K562 (cell line): ENCODE data around the gene NDOR1. TPM values are rescaled to one million over a fixed set of nuclear protein-coding genes. Genes with fewer than 3 reads are reported as not detected.

ENCODE experiments used
- CHD7 ChIP-seq: fragments of 200-600 bp; sonication (generic); IDR thresholded peaks from one replicate; pipeline ENCODE4 v1.6.1; 2012; ENCODE audit warnings: mild to moderate bottlenecking, low read depth, low read length, inconsistent platforms
- DDX20 ChIP-seq: fragments of 450-650 bp; IDR thresholded peaks from 2 replicates; pipeline ENCODE4 v1.6.1; 2016; ENCODE audit warnings: missing genetic modification characterization, low read depth, mild to moderate bottlenecking, missing compliant biosample characterization, moderate library complexity
- ETV6 ChIP-seq, 3 experiments: fragments of 150-350 bp in 1 of 3; sonication (generic) in 1 of 3; formaldehyde crosslinking in 1 of 3; IDR thresholded peaks; 2 replicates each; pipeline versions ENCODE4 v1.6.1 to v1.8.0; 2014 to 2022; ENCODE audit warnings: borderline replicate concordance in 2 of 3, low read depth in 2 of 3, antibody characterized with exemption in 1 of 3, low read length in 1 of 3, mild to moderate bottlenecking in 1 of 3, missing genetic modification reagents in 1 of 3
- GATAD2B ChIP-seq: fragments of 450-650 bp; IDR thresholded peaks from 2 replicates; pipeline ENCODE4 v1.6.1; 2017; ENCODE audit warnings: mild to moderate bottlenecking, borderline replicate concordance
- NKRF ChIP-seq: fragments of 450-650 bp; IDR thresholded peaks from 2 replicates; pipeline ENCODE4 v1.6.1; 2016; ENCODE audit warnings: borderline replicate concordance
- NR2F6 ChIP-seq: fragments of 450-650 bp; formaldehyde crosslinking; IDR thresholded peaks from 2 replicates; pipeline ENCODE4 v1.4.0; 2020; ENCODE audit warnings: mild to moderate bottlenecking
- NRF1 ChIP-seq, 2 experiments: fragments of 450-650 bp; IDR thresholded peaks in 1 of 2; conservative IDR thresholded peaks in 1 of 2; 2 replicates each; pipeline ENCODE4 v1.6.1; 2014; ENCODE audit warnings: mild to moderate bottlenecking in 2 of 2
- PHF21A ChIP-seq: fragments of 450-650 bp; IDR thresholded peaks from 2 replicates; pipeline ENCODE4 v1.6.1; 2017; ENCODE audit warnings: low read depth, borderline replicate concordance
- POLR2A ChIP-seq: fragments of 450-650 bp; conservative IDR thresholded peaks from 2 replicates; pipeline ENCODE4 v1.6.1; 2016
- RBM22 ChIP-seq: fragments of 200-400 bp; formaldehyde crosslinking; IDR thresholded peaks from 2 replicates; pipeline ENCODE4 v1.6.1; 2018; ENCODE audit warnings: low read length, low read depth; ENCODE audit not compliant: poor library complexity, severe bottlenecking
- ZC3H11A ChIP-seq: IDR thresholded peaks from 2 replicates; pipeline ENCODE4 v1.6.1; 2012; ENCODE audit warnings: low read depth, low read length, improper control_type of control experiment
- ZFPM2 ChIP-seq: fragments of 250-450 bp; sonication (Bioruptor Pico); IDR thresholded peaks from 2 replicates; pipeline ENCODE4 v1.5.1; 2022; ENCODE audit warnings: mild to moderate bottlenecking
- ZNF589 ChIP-seq: fragments of 200-800 bp; sonication (Bioruptor generic); IDR thresholded peaks from 2 replicates; pipeline ENCODE4 v1.6.1; 2016; ENCODE audit warnings: low read depth, missing genetic modification characterization, missing compliant biosample characterization
- polyA plus RNA-seq, 8 experiments: library from polyadenylated mRNA; depleted of rRNA in 4 of 8; stranded (reverse) in 5 of 8; unstranded in 3 of 8; fragments of >200 nt; fragmentation: Nextera tagmentation in 2 of 8; fragmentation: Illumina TruSeq in 1 of 8; extraction: Ambion mirVana in 2 of 8; extraction: Trizol in 1 of 8; gene quantifications; 2 replicates each; pipeline versions ENCODE4 v1.2.1 to v1.2.3, GENCODE V29; 2011 to 2014; ENCODE audit warnings: inconsistent platforms in 1 of 8, missing spikeins in 1 of 8
- total RNA-seq, 7 experiments: library from RNA; depleted of rRNA in 6 of 7; stranded (reverse); fragments of >200 nt in 6 of 7; fragmentation: Illumina TruSeq in 2 of 7; extraction: Trizol in 2 of 7; gene quantifications; 2 replicates each; pipeline versions ENCODE4 v1.2.1 to v1.2.3, GENCODE V29; 2011 to 2021; ENCODE audit warnings: low replicate concordance in 1 of 7

The NDOR1 gene
- total and polyA plus RNA-seq, 9 of the 15 experiments (the other 6 are each of a cell fraction or from before 2014, with no cell fraction given): 0.06 to 36.9 (median 6.9) TPM

- TF ChIP-seq ETV6 (IDR thresholded peaks at IDR 0.05; ENCODE audit: borderline replicate concordance in 1 of 2, low read depth in 2 of 2, low read length in 1 of 2) (no peak), ETV6 (CRISPR knock-in tag; IDR thresholded peaks at IDR 0.05; ENCODE audit: borderline replicate concordance) (no peak), NKRF (peak; percentile 67; the same call in 1 of the 2 replicates), NRF1 (conservative IDR thresholded peaks at IDR 0.05 in 1 of 2, IDR thresholded peaks at IDR 0.05 in 1 of 2) (peak; percentile 88 to 90), NR2F6 (CRISPR knock-in tag) (no peak), POLR2A (peak; percentile 88), ZNF589 (no peak), RBM22 (peak; percentile 51), ZC3H11A (no peak), ZFPM2 (CRISPR knock-in tag) (peak; percentile 26; the same call in 1 of the 2 replicates), CHD7 (no peak), GATAD2B (peak; percentile 84), PHF21A (no peak), DDX20 (no peak)
These were observed 4.9 kb upstream of the NDOR1 start, which contains the start of gene TPRN (continued) for GRCh38 chr9:137200311-137201204.
